Stomach (tissue), 9 donors: ENCODE measurements around the gene C22orf39. TPM values are rescaled to one million over a fixed set of nuclear protein-coding genes. Genes with fewer than 3 reads are reported as not detected.
A peak's percentile ranks its signal among the peaks of the same experiment; 100 is the strongest.

Experiments
- DNase-seq, 2 donors: peaks; one replicate each; pipeline versions ENCODE4 v3.0.0 to v3.0.0-alpha.2; 2013 to 2019
- H3K27ac ChIP-seq, 5 donors: fragments of 200-600 bp in 4 of 5; sonication (generic) in 4 of 5; one replicate each; pipeline ENCODE4 v1.5.1; 2013 to 2019; ENCODE audit warnings: mild to moderate bottlenecking in 1 of 5, moderate library complexity in 1 of 5
- H3K27me3 ChIP-seq, 3 donors: fragments of 200-600 bp; sonication (generic); one replicate each; pipeline ENCODE4 v1.5.1; 2017 to 2019; ENCODE audit warnings: mixed run types in 1 of 3
- H3K36me3 ChIP-seq, 4 donors: fragments of 200-600 bp; sonication (generic); 1 replicate in 3 of 4; 2 replicates in 1 of 4; pipeline ENCODE4 v1.5.1; 2016 to 2019
- H3K4me1 ChIP-seq, 4 donors: fragments of 200-600 bp; sonication (generic); one replicate each; pipeline ENCODE4 v1.5.1; 2016 to 2019
- H3K4me3 ChIP-seq, 4 donors: fragments of 200-600 bp; sonication (generic) in 3 of 4; one replicate each; pipeline ENCODE4 v1.5.1; 2016 to 2019; ENCODE audit warnings: mild to moderate bottlenecking in 1 of 4
- H3K9me3 ChIP-seq, 4 donors: fragments of 200-600 bp; sonication (generic); one replicate each; pipeline ENCODE4 v1.5.1; 2016 to 2019
- CTCF ChIP-seq, 7 experiments: fragments of 450-650 bp in 4 of 7; fragments of 200-600 bp in 3 of 7; sonication (generic) in 3 of 7; IDR thresholded peaks; one replicate each; pipeline ENCODE4 v1.5.1; 2016 to 2019; ENCODE audit warnings: antibody characterized with exemption in 7 of 7, control low read depth in 2 of 7, mild to moderate bottlenecking in 1 of 7
- EP300 ChIP-seq: sonication (generic); formaldehyde crosslinking; IDR thresholded peaks from one replicate; pipeline ENCODE4 v1.6.1; 2017; ENCODE audit warnings: antibody characterized with exemption
- POLR2A ChIP-seq, 4 donors: fragments of 450-650 bp; IDR thresholded peaks; one replicate each; pipeline ENCODE4 v1.6.1; 2016; ENCODE audit warnings: antibody characterized with exemption in 4 of 4, control low read depth in 2 of 4, mild to moderate bottlenecking in 1 of 4, moderate library complexity in 1 of 4
- POLR2AphosphoS5 ChIP-seq, 3 donors: sonication (generic); formaldehyde crosslinking; IDR thresholded peaks; one replicate each; pipeline ENCODE4 v1.6.1; 2016; ENCODE audit warnings: antibody characterized with exemption in 3 of 3
- WGBS, 5 donors: extraction: QIAGEN DNeasy Blood & Tissue Kit in 3 of 5; methylation state at CpG; one replicate each; pipeline versions ENCODE4 v1.1.5 to v1.1.7; 2013 to 2018; 5-methylcytosine and 5-hydroxymethylcytosine counted together
- intact Hi-C: fragments of 100-400 bp; cut with DNase I; formaldehyde crosslinking; loops from one replicate; pipeline ENCODE4 v1.15.1; 2023; ENCODE audit warnings: low total_unique reads
- polyA plus RNA-seq, 3 donors: library from polyadenylated mRNA; stranded (reverse); fragments of 200-250 nt; gene quantifications; one replicate each; pipeline ENCODE4 v1.2.3, GENCODE V29; 2013
- total RNA-seq, 5 donors: library from RNA; depleted of rRNA; stranded (reverse); fragments of >200 nt; gene quantifications; one replicate each; pipeline versions ENCODE4 v1.1.0 to v1.2.3, GENCODE V29; 2014 to 2016
- donor health status: healthy with polysubstance abuse.
- donor health status: Bipolar disorder and iron deficiency.
- donor health status: healthy.

Gene C22orf39
- total and polyA plus RNA-seq, 8 donors, result 23.6 to 124 (median 41.5) TPM

GRCh38 chr22:19478901-19479354 is 31.4 kb upstream of the C22orf39 start, which contains the start of gene UFD1:
TSS of gene UFD1 (minus strand) at chr22:19479193. CDS start at chr22:19479085, 108 bp downstream.
- H3K4me3 ChIP-seq, result peak within 1 kb of the TSS; percentile 66 to 97 (median 84)
- no peaks in the 10 kb centered on the region for H3K9me3 ChIP-seq
- H3K36me3 ChIP-seq, result peaks cover 9 to 22% (median 16%) of the 10 kb centered on the region in 4 donors
- 0 to 2% (median 0%) methylated on average over 16 to 42 of the region's 42 CpGs for WGBS, 5 donors
- H3K4me1 ChIP-seq, result peaks cover 12 to 45% (median 33%) of the 10 kb centered on the region in 4 donors
- intact Hi-C loops, result loop anchor here (5.0 kb wide), 1 partner anchor 47 kb away; the partner anchor contains the start of genes HIRA and MRPL40
- no peaks in the 10 kb centered on the region for H3K27me3 ChIP-seq
- TF ChIP-seq POLR2A (IDR thresholded peaks at IDR 0.05) (peak in 1 of 4 donors; percentile 19), POLR2AphosphoS5 (IDR thresholded peaks at IDR 0.05) (peak; percentile 14 to 79 (median 57)), EP300 (no peak), CTCF (IDR thresholded peaks at IDR 0.05) (no peak)
- peak; percentile 81 to 93 for DNase-seq
- peak within 1 kb of the TSS; percentile 91 to 98 (median 95) for H3K27ac ChIP-seq

- H3K4me3 ChIP-seq, result peak overlapping the region; percentile 66 to 97 (median 84)
- WGBS, 5 donors, result 1% methylated on average over 26 to 31 of the region's 31 CpGs
- H3K36me3 ChIP-seq, result peaks cover 16 to 28% (median 22%) of the 10 kb centered on the region in 4 donors
- TF ChIP-seq EP300 (no peak), CTCF (IDR thresholded peaks at IDR 0.05) (no peak), POLR2AphosphoS5 (IDR thresholded peaks at IDR 0.05) (no peak), POLR2A (IDR thresholded peaks at IDR 0.05) (no peak)
- H3K27ac ChIP-seq, result peak overlapping the region; percentile 91 to 98 (median 95)
- no peaks in the 10 kb centered on the region for H3K27me3 ChIP-seq
- H3K9me3 ChIP-seq, result no peaks in the 10 kb centered on the region
- intact Hi-C loops, result loop anchor here (5.0 kb wide), 1 partner anchor 46 kb away; the partner anchor contains the start of genes HIRA and MRPL40
- DNase-seq, result no peak
- peaks cover 12 to 45% (median 33%) of the 10 kb centered on the region in 4 donors for H3K4me1 ChIP-seq
These were observed 30.8 kb upstream of the C22orf39 start for GRCh38 chr22:19478045-19478900.

GRCh38 chr22:19477321-19478044 is 30.0 kb upstream of the C22orf39 start:
- Histone ChIP-seq H3K9me3 (no peaks in the 10 kb centered on the region), H3K27ac (peak overlapping the region in 4 of 5 donors; percentile 92 to 98 (median 96)), H3K4me1 (peaks cover 12 to 45% (median 33%) of the 10 kb centered on the region in 4 donors), H3K4me3 (peak overlapping the region; percentile 66 to 97 (median 84)), H3K36me3 (peaks cover 22 to 36% (median 30%) of the 10 kb centered on the region in 4 donors), H3K27me3 (no peaks in the 10 kb centered on the region)
- 17 to 26% (median 20%) methylated on average over 5 of the region's 5 CpGs for WGBS, 5 donors
- TF ChIP-seq POLR2AphosphoS5 (IDR thresholded peaks at IDR 0.05), result no peak
- TF ChIP-seq POLR2A (IDR thresholded peaks at IDR 0.05), result no peak
- no peak for TF ChIP-seq EP300
- TF ChIP-seq CTCF (IDR thresholded peaks at IDR 0.05), result peak in 1 of 7 experiments; percentile 13
- DNase-seq, result peak in 1 of 2 donors; percentile 21
- intact Hi-C loops, result loop anchor here (5.0 kb wide), 1 partner anchor 45 kb away; the partner anchor contains the start of genes HIRA and MRPL40

GRCh38 chr22:19476023-19476422 is 28.5 kb upstream of the C22orf39 start:
- no peak for DNase-seq
- Histone ChIP-seq H3K9me3 (no peaks in the 10 kb centered on the region), H3K4me1 (peaks cover 12 to 45% (median 33%) of the 10 kb centered on the region in 4 donors), H3K27ac (no peak overlapping the region), H3K27me3 (no peaks in the 10 kb centered on the region), H3K4me3 (no peak overlapping the region), H3K36me3 (peaks cover 34 to 51% (median 45%) of the 10 kb centered on the region in 4 donors)
- 64 to 85% (median 74%) methylated on average over 3 of the region's 3 CpGs for WGBS, 5 donors
- intact Hi-C loops, result loop anchor here (5.0 kb wide), 1 partner anchor 44 kb away; the partner anchor contains the start of genes HIRA and MRPL40
- TF ChIP-seq EP300 (no peak), CTCF (IDR thresholded peaks at IDR 0.05) (no peak), POLR2A (IDR thresholded peaks at IDR 0.05) (no peak), POLR2AphosphoS5 (IDR thresholded peaks at IDR 0.05) (no peak)
